Pancreas (tissue), 10 donors: ENCODE measurements around the gene TNFSF10. TPM values are rescaled to one million over a fixed set of nuclear protein-coding genes. Genes with fewer than 3 reads are reported as not detected.
A peak's percentile ranks its signal among the peaks of the same experiment; 100 is the strongest.

Source experiments
- ATAC-seq, 4 donors: fragments of 200-7000 bp; cut with Tn5 transposase; one replicate each; pipeline versions ENCODE4 v1.8.0 to v1.9.1; 2020; ENCODE audit warnings: mild to moderate bottlenecking in 4 of 4, moderate library complexity in 4 of 4
- DNase-seq, 6 donors: peaks; one replicate each; pipeline ENCODE4 v3.0.0-alpha.2; 2020
- FAIRE-seq: peaks from 2 replicates; lab custom pipeline; 2012; peaks lifted over from hg19 to GRCh38; lab: Jason Lieb, UNC
- H3K27ac ChIP-seq, 4 donors: fragments of 200-600 bp; sonication (generic); 1 replicate in 3 of 4; 2 replicates in 1 of 4; pipeline versions ENCODE4 v1.5.0 to v1.8.0; 2020
- H3K27me3 ChIP-seq, 4 donors: fragments of 200-600 bp; one replicate each; pipeline ENCODE4 v1.8.0; 2021
- H3K36me3 ChIP-seq, 3 donors: fragments of 200-600 bp; sonication (generic) in 1 of 3; one replicate each; pipeline versions ENCODE4 v1.5.0 to v1.8.0; 2020 to 2021
- H3K4me1 ChIP-seq, 3 donors: fragments of 200-600 bp; one replicate each; pipeline ENCODE4 v1.8.0; 2021
- H3K4me3 ChIP-seq, 4 donors: fragments of 200-600 bp; sonication (generic) in 2 of 4; one replicate each; pipeline versions ENCODE4 v1.5.0 to v1.8.0; 2020 to 2021
- H3K9me3 ChIP-seq, 4 donors: fragments of 200-600 bp; one replicate each; pipeline ENCODE4 v1.8.0; 2021
- CTCF ChIP-seq, 4 donors: fragments of 200-600 bp; sonication (generic) in 3 of 4; IDR thresholded peaks; one replicate each; pipeline versions ENCODE4 v1.5.0 to v1.8.0; 2021; ENCODE audit warnings: antibody characterized with exemption in 4 of 4
- WGBS, 2 donors: extraction: QIAGEN DNeasy Blood & Tissue Kit; methylation state at CpG; one replicate each; pipeline ENCODE4 v1.1.7; 2013; 5-methylcytosine and 5-hydroxymethylcytosine counted together
- intact Hi-C, 3 donors: fragments of 100-400 bp; cut with DNase I; formaldehyde crosslinking; loops; one replicate each; pipeline versions ENCODE4 v1.11.1 to v1.14.2; 2022
- polyA plus RNA-seq, 2 donors: library from polyadenylated mRNA; stranded (reverse); fragments of 200-250 nt; gene quantifications; one replicate each; pipeline ENCODE4 v1.2.3, GENCODE V29; 2013
- total RNA-seq, 6 donors: library from RNA; stranded (reverse); fragmentation: NEBNext Ultra II Directional in 4 of 6; extraction: Animal tissue kit (Norgen Biotek cat#: 25700) in 4 of 6; gene quantifications; one replicate each; pipeline versions ENCODE4 v1.2.1 to v1.2.4, GENCODE V29; 2021 to 2023
- donor health status: healthy with polysubstance abuse.
- donor health status: DM: no; HTN: no; CAD: no; lungs with moderate emphysema.
- donor health status: DM: no; HTN: no; CAD: no.
- donor health status: control.
- donor health status: control.
- donor health status: Bipolar disorder and iron deficiency.
- donor health status: DM: yes; HTN: yes; CAD: no.
- donor health status: DM: no; HTN: no; CAD: no.
- donor health status: DM: no; HTN: no; CAD: no.
- donor health status: DM: yes; HTN: yes; CAD: no.

The TNFSF10 gene
- total and polyA plus RNA-seq, 8 donors = 2.6 to 46.4 (median 15.5) TPM

GRCh38 chr3:172470588-172470987, 52.6 kb downstream of the TNFSF10 start:
- no peaks in the 10 kb centered on the region for H3K4me1 ChIP-seq
- no peak overlapping the region for H3K27ac ChIP-seq
- intact Hi-C loops = no loop called here
- 88 to 94% methylated on average over 1 of the region's 1 CpG for WGBS, 2 donors
- ATAC-seq (no peak), DNase-seq (no peak), FAIRE-seq (no peak)
- no peaks in the 10 kb centered on the region for H3K27me3 ChIP-seq
- H3K9me3 ChIP-seq = no peaks in the 10 kb centered on the region
- TF ChIP-seq CTCF (IDR thresholded peaks at IDR 0.05) = no peak
- no peak overlapping the region for H3K4me3 ChIP-seq
- no peaks in the 10 kb centered on the region for H3K36me3 ChIP-seq

GRCh38 chr3:172467170-172467824, 55.9 kb downstream of the TNFSF10 start:
- Histone ChIP-seq H3K36me3 (no peaks in the 10 kb centered on the region), H3K27ac (no peak overlapping the region), H3K27me3 (no peaks in the 10 kb centered on the region), H3K4me1 (no peaks in the 10 kb centered on the region), H3K4me3 (no peak overlapping the region), H3K9me3 (no peaks in the 10 kb centered on the region)
- peak in 2 of 4 donors; percentile 62 to 69 for ATAC-seq
- FAIRE-seq = no peak
- DNase-seq = no peak
- intact Hi-C loops = no loop called here
- WGBS, 2 donors = 66 to 86% methylated on average over 2 of the region's 2 CpGs
- no peak for TF ChIP-seq CTCF (IDR thresholded peaks at IDR 0.05)

- Histone ChIP-seq H3K4me3 (no peak overlapping the region), H3K27ac (no peak overlapping the region), H3K4me1 (no peaks in the 10 kb centered on the region), H3K9me3 (no peaks in the 10 kb centered on the region), H3K27me3 (no peaks in the 10 kb centered on the region), H3K36me3 (no peaks in the 10 kb centered on the region)
- ATAC-seq (no peak), DNase-seq (no peak), FAIRE-seq (no peak)
- TF ChIP-seq CTCF (IDR thresholded peaks at IDR 0.05) = no peak
- intact Hi-C loops = no loop called here
- WGBS, 2 donors = 75 to 84% methylated on average over 4 of the region's 4 CpGs
Observed at GRCh38 chr3:172466553-172467130, 56.6 kb downstream of the TNFSF10 start.

GRCh38 chr3:172465281-172465680, 57.9 kb downstream of the TNFSF10 start:
- no peak for TF ChIP-seq CTCF (IDR thresholded peaks at IDR 0.05)
- Histone ChIP-seq H3K9me3 (no peaks in the 10 kb centered on the region), H3K4me1 (peaks cover 0 to 4% (median 0%) of the 10 kb centered on the region in 3 donors), H3K36me3 (no peaks in the 10 kb centered on the region), H3K4me3 (no peak overlapping the region), H3K27ac (no peak overlapping the region), H3K27me3 (no peaks in the 10 kb centered on the region)
- ATAC-seq (no peak), FAIRE-seq (no peak), DNase-seq (no peak)
- intact Hi-C loops = no loop called here

GRCh38 chr3:172464306-172464705, 58.9 kb downstream of the TNFSF10 start:
- H3K4me3 ChIP-seq = no peak overlapping the region
- peaks cover 0 to 4% (median 0%) of the 10 kb centered on the region in 3 donors for H3K4me1 ChIP-seq
- no peak for DNase-seq
- H3K36me3 ChIP-seq = no peaks in the 10 kb centered on the region
- H3K9me3 ChIP-seq = no peaks in the 10 kb centered on the region
- no peaks in the 10 kb centered on the region for H3K27me3 ChIP-seq
- no peak overlapping the region for H3K27ac ChIP-seq
- ATAC-seq = no peak
- WGBS, 2 donors = 81 to 87% methylated on average over 6 of the region's 6 CpGs
- TF ChIP-seq CTCF (IDR thresholded peaks at IDR 0.05) = no peak
- intact Hi-C loops = no loop called here
- no peak for FAIRE-seq
